ENCODE measurements around the gene LMOD2.

- TF ChIP-seq CTCF (IDR thresholded peaks at IDR 0.05) (no peak), POLR2AphosphoS5 (IDR thresholded peaks at IDR 0.05; ENCODE audit: low read depth, low read length) (no peak), TCF7L2 (IDR thresholded peaks at IDR 0.05; ENCODE audit: low read depth, low read length) (no peak)
These were observed 5.7 kb upstream of the LMOD2 start for GRCh38 chr7:123649964-123650363.

Data from Panc1 (cell line).